ENCODE results near the gene ATP8A1. TPM values are rescaled to one million over a fixed set of nuclear protein-coding genes. Genes with fewer than 3 reads are reported as not detected.

Gene ATP8A1
- total and polyA plus RNA-seq, 2 of the 8 experiments (the other 6 are each of a cell fraction or from before 2014, with no cell fraction given), result 3.7 to 14.9 TPM

DNA sequence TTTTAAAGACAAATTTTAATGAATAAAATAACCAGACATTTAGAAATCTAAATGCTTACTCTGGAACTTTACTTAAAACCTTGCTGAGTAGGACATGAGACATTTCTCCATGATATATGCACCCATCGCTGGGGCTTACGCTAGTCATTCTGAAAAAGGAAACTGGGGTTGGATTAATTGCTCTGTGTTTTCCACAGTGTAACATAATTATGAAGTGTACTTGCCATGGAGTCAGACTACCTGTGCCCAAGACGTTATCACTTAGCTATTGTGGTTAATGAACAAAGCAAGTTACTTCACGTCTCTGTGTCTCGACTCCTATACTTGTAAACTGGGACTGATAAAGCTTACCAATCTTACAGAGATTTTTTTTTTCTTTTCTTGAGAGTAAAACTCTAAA lies 211.9 kb downstream of the ATP8A1 start:
- Histone ChIP-seq H3K4me2 (ENCODE audit: insufficient read depth in 1 of 2, low read depth in 2 of 2, low read length in 2 of 2) (no peak overlapping the region), H4K20me1 (replicated peaks in 1 of 2; ENCODE audit: control insufficient read depth in 1 of 2, insufficient read depth in 2 of 2, low read length in 2 of 2) (no peaks in the 10 kb centered on the region), H3K23ac (ENCODE audit: insufficient read length) (no peak overlapping the region), H4K8ac (ENCODE audit: extremely low read depth, insufficient read depth, low read length) (no peak overlapping the region), H2BK12ac (ENCODE audit: low read depth, low read length) (no peak overlapping the region), H3K14ac (ENCODE audit: insufficient read length) (no peak overlapping the region), H4K5ac (ENCODE audit: insufficient read length, low read depth, low read length) (no peak overlapping the region), H3K9ac (replicated peaks in 1 of 4; ENCODE audit: extremely low read depth in 1 of 4, low read depth in 3 of 4, low read length in 3 of 4) (no peak overlapping the region), H4K91ac (replicated peaks; ENCODE audit: insufficient read length, low read length) (no peak overlapping the region), H3K4me1 (replicated peaks in 1 of 4; ENCODE audit: control insufficient read depth in 3 of 4, insufficient read depth in 4 of 4, low read length in 3 of 4) (no peaks in the 10 kb centered on the region), H3K79me1 (ENCODE audit: low read depth, low read length) (no peaks in the 10 kb centered on the region), H2BK20ac (ENCODE audit: low read length) (no peak overlapping the region), H3K27ac (ENCODE audit: low read depth, low read length) (no peak overlapping the region), H2BK15ac (ENCODE audit: low read length) (no peak overlapping the region), H2BK120ac (replicated peaks; ENCODE audit: low read depth, low read length) (no peak overlapping the region), H3K4ac (replicated peaks; ENCODE audit: insufficient read length, low read depth, low read length) (no peak overlapping the region), H3K79me2 (ENCODE audit: control insufficient read depth in 1 of 2, insufficient read depth in 2 of 2, low read length in 2 of 2) (no peaks in the 10 kb centered on the region), H2AK5ac (ENCODE audit: low read depth, low read length) (no peak overlapping the region), H2AFZ (ENCODE audit: low read length) (no peak overlapping the region), H3K56ac (replicated peaks; ENCODE audit: insufficient read length, low read depth, low read length) (no peak overlapping the region), H2BK5ac (ENCODE audit: low read depth, low read length) (no peak overlapping the region), H3K36me3 (ENCODE audit: control insufficient read depth in 2 of 4, insufficient read depth in 4 of 4, low read length in 3 of 4) (no peaks in the 10 kb centered on the region), H3K4me3 (ENCODE audit: extremely low read depth in 1 of 4, insufficient read depth in 2 of 4, low read depth in 3 of 4, low read length in 4 of 4) (no peak overlapping the region), H3K18ac (ENCODE audit: extremely low read depth, low read length) (no peak overlapping the region), H3K27me3 (replicated peaks in 1 of 4; ENCODE audit: control insufficient read depth in 3 of 4, extremely low read depth in 1 of 4, insufficient read depth in 3 of 4, low read length in 3 of 4) (no peaks in the 10 kb centered on the region), H3K23me2 (ENCODE audit: low read depth, low read length) (no peaks in the 10 kb centered on the region), H3K9me3 (ENCODE audit: insufficient read depth in 2 of 2, low read depth in 1 of 2, low read length in 1 of 2) (no peaks in the 10 kb centered on the region)
- FAIRE-seq (no peak), DNase-seq (ENCODE audit: low read depth in 1 of 2, low spot score in 2 of 2) (no peak)
- WGBS, 2 experiments (ENCODE audit: extremely low coverage in 1 of 2, insufficient coverage in 1 of 2, insufficient read length in 1 of 2, insufficient replicate concordance in 2 of 2, low coverage in 1 of 2, low lambda C conversion rate in 2 of 2, missing lambda C conversion rate in 1 of 2), result 92% methylated on average over 5 of the region's 5 CpGs; no CpG with 5 or more reads in 1 of the 2 experiments
- CTCF ChIA-PET (ENCODE audit: partially characterized antibody), result interaction anchor here (1.2 kb wide), 2 partner anchors 24 to 68 kb away, joined by 3 read pairs; no protein-coding TSS in a partner anchor
- POLR2A ChIA-PET (ENCODE audit: partially characterized antibody), result no interaction called here
- TF ChIP-seq CHD1 (IDR thresholded peaks at IDR 0.05; ENCODE audit: low read depth, low read length) (no peak), CEBPB (IDR thresholded peaks at IDR 0.05; ENCODE audit: low read depth, low read length) (no peak), RBBP5 (IDR thresholded peaks at IDR 0.05; ENCODE audit: borderline replicate concordance, low read depth, low read length) (no peak), PHF8 (conservative IDR thresholded peaks at IDR 0.05; ENCODE audit: low read depth, low read length) (no peak), CTCF (IDR thresholded peaks at IDR 0.05; ENCODE audit: control extremely low read depth in 1 of 3, insufficient read depth in 1 of 3, low read depth in 1 of 3, low read length in 3 of 3) (no peak), POLR2AphosphoS5 (IDR thresholded peaks at IDR 0.05; ENCODE audit: low read depth, low read length) (no peak), POU5F1 (IDR thresholded peaks at IDR 0.05; ENCODE audit: low read depth, low read length) (no peak), SIN3A (conservative IDR thresholded peaks at IDR 0.05 in 1 of 2, IDR thresholded peaks at IDR 0.05 in 1 of 2; ENCODE audit: low read depth in 1 of 2, low read length in 2 of 2) (no peak), CTBP2 (IDR thresholded peaks at IDR 0.05; ENCODE audit: borderline replicate concordance, insufficient read depth, insufficient read length, low read length) (no peak), NRF1 (IDR thresholded peaks at IDR 0.05; ENCODE audit: low read depth, low read length) (no peak), KDM1A (IDR thresholded peaks at IDR 0.05; ENCODE audit: borderline replicate concordance, low read length) (no peak), KDM4A (IDR thresholded peaks at IDR 0.05; ENCODE audit: low read depth, low read length, severe bottlenecking) (no peak)
